Tibial artery (tissue), 4 donors: Measurements from ENCODE around the gene ETS2.
A peak's percentile ranks its signal among the peaks of the same experiment; 100 is the strongest.
"Not testable (repeated sequence)": the region's sequence is repeated elsewhere in the genome, so short reads cannot be mapped to it uniquely, and the experiment has no call there.

Experiments used
- DNase-seq, 2 donors: peaks; one replicate each; pipeline ENCODE4 v3.0.0-alpha.2; 2019
- H3K27ac ChIP-seq, 2 donors: fragments of 200-600 bp; sonication (generic) in 1 of 2; 1 replicate in 1 of 2; 2 replicates in 1 of 2; pipeline ENCODE4 v1.5.1; 2018 to 2019; ENCODE audit warnings: mild to moderate bottlenecking in 1 of 2
- H3K27me3 ChIP-seq, 2 donors: fragments of 200-600 bp; sonication (generic) in 1 of 2; one replicate each; pipeline versions ENCODE4 v1.5.1 to v1.6.0; 2016 to 2019
- H3K36me3 ChIP-seq, 3 donors: fragments of 200-600 bp; sonication (generic) in 2 of 3; one replicate each; pipeline ENCODE4 v1.5.1; 2016 to 2019; ENCODE audit warnings: mild to moderate bottlenecking in 2 of 3
- H3K4me1 ChIP-seq, 4 donors: fragments of 200-600 bp; sonication (generic) in 2 of 4; 1 replicate in 3 of 4; 2 replicates in 1 of 4; pipeline ENCODE4 v1.5.1; 2016 to 2019
- H3K4me3 ChIP-seq, 2 donors: fragments of 200-600 bp; sonication (generic) in 1 of 2; 1 replicate in 1 of 2; 2 replicates in 1 of 2; pipeline ENCODE4 v1.5.1; 2018 to 2019; ENCODE audit warnings: mild to moderate bottlenecking in 2 of 2
- H3K9me3 ChIP-seq, 3 donors: fragments of 200-600 bp; sonication (generic) in 1 of 3; one replicate each; pipeline ENCODE4 v1.5.1; 2016 to 2019
- CTCF ChIP-seq, 2 experiments: fragments of 200-600 bp in 1 of 2; fragments of 450-650 bp in 1 of 2; IDR thresholded peaks; one replicate each; pipeline ENCODE4 v1.5.1; 2017 to 2019; ENCODE audit warnings: antibody characterized with exemption in 2 of 2, mild to moderate bottlenecking in 1 of 2, moderate library complexity in 1 of 2
- intact Hi-C: fragments of 100-400 bp; cut with DNase I; formaldehyde crosslinking; loops from one replicate; pipeline ENCODE4 v1.15.0; 2023; ENCODE audit warnings: low total_unique reads

Gene ETS2

DNA sequence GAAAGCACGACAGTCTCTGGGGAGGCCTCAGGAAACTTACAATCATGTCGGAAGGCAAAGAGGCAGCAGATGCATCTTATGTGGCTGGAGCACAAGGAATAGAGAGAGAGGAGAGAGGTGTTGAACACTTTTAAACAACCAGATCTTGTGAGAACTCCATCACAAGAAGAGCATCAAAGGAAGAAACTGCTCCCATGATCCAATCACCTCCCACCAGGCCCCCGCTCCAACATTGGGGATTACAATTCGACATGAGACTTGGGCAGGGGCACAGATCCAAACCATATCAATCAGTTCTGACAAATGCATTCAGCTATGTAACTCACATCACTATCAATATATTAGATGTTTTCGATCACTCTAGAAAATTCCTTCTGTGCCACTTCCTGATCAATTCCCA is 37.6 kb downstream of the ETS2 start:
- Histone ChIP-seq H3K4me1 (peaks cover 0 to 37% (median 10%) of the 10 kb centered on the region in 4 donors), H3K36me3 (no peaks in the 10 kb centered on the region), H3K4me3 (no peak overlapping the region), H3K27me3 (no peaks in the 10 kb centered on the region), H3K9me3 (no peaks in the 10 kb centered on the region), H3K27ac (peak overlapping the region in 1 of 2 donors; percentile 41)
- intact Hi-C loops = no loop called here
- TF ChIP-seq CTCF (IDR thresholded peaks at IDR 0.05) = no peak
- DNase-seq = no peak

GRCh38 chr21:38843806-38844503 is 38.2 kb downstream of the ETS2 start:
- Histone ChIP-seq H3K27ac (peak overlapping the region in 1 of 2 donors; percentile 41), H3K27me3 (no peaks in the 10 kb centered on the region), H3K9me3 (no peaks in the 10 kb centered on the region), H3K36me3 (no peaks in the 10 kb centered on the region), H3K4me1 (peaks cover 0 to 37% (median 10%) of the 10 kb centered on the region in 4 donors), H3K4me3 (no peak overlapping the region)
- intact Hi-C loops = no loop called here
- DNase-seq = no peak
- no peak for TF ChIP-seq CTCF (IDR thresholded peaks at IDR 0.05)

DNA sequence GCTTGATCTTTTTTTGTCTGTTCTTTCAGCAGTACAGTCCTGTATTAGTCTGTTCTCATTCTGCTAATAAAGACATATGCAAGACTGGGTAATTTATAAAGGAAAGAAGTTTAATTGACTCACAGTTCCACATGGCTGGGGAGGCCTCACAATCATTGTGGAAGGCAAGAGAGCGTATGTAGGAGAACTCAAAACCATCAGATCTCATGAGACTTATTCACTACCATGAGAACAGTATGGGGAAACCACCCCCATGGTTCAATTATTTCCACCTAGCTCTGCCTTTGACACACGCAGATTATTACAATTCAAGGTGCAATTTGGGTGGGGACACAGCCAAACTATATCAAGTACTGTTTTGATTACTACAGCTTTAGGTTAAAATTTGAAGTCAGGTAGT is 39.6 kb downstream of the ETS2 start:
- DNase-seq, H3K27me3 ChIP-seq, H3K36me3 ChIP-seq, H3K4me3 ChIP-seq, H3K27ac ChIP-seq, intact Hi-C loops, H3K9me3 ChIP-seq: not testable (repeated sequence)
- peaks cover 0 to 27% (median 8%) of the 10 kb centered on the region in 4 donors for H3K4me1 ChIP-seq

DNA sequence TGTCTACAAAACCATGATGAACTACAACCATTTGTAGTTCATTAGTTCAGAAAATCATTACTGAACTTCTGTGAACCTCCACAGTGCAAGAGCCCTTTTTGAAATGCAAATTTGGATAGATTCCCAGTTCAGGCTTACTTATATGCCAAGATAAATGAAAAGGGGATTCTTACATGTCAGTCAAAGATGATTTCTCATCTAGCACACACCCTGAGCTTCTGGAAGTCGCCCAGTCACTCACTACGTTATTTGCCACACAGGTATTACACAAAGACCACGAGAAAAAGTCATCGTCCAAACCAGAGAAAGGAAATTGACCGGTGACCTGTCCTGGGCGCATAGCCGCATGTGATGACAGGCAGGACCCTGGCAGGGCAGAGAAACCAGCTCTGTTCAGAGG is 41.8 kb downstream of the ETS2 start:
- Histone ChIP-seq H3K36me3 (no peaks in the 10 kb centered on the region), H3K4me1 (peaks cover 0 to 33% (median 8%) of the 10 kb centered on the region in 4 donors), H3K27ac (peak overlapping the region in 1 of 2 donors; percentile 22), H3K9me3 (no peaks in the 10 kb centered on the region), H3K27me3 (no peaks in the 10 kb centered on the region), H3K4me3 (no peak overlapping the region)
- intact Hi-C loops = no loop called here
- no peak for DNase-seq
- no peak for TF ChIP-seq CTCF (IDR thresholded peaks at IDR 0.05)

- H3K4me3 ChIP-seq = no peak overlapping the region
- H3K4me1 ChIP-seq = peaks cover 0 to 33% (median 8%) of the 10 kb centered on the region in 4 donors
- TF ChIP-seq CTCF (IDR thresholded peaks at IDR 0.05) = no peak
- intact Hi-C loops = no loop called here
- H3K27me3 ChIP-seq = no peaks in the 10 kb centered on the region
- H3K36me3 ChIP-seq = no peaks in the 10 kb centered on the region
- H3K9me3 ChIP-seq = no peaks in the 10 kb centered on the region
- DNase-seq = no peak
- H3K27ac ChIP-seq = no peak overlapping the region
Measured at GRCh38 chr21:38848187-38848609, 42.5 kb downstream of the ETS2 start.

- intact Hi-C loops = no loop called here
Measured at GRCh38 chr21:38849776-38850175, 44.0 kb downstream of the ETS2 start.

More at GRCh38 chr21:38849776-38850175, 44.0 kb downstream of the ETS2 start:
- no peaks in the 10 kb centered on the region for H3K36me3 ChIP-seq
- H3K27me3 ChIP-seq = no peaks in the 10 kb centered on the region
- H3K4me1 ChIP-seq = peaks cover 0 to 21% (median 4%) of the 10 kb centered on the region in 4 donors
- no peak overlapping the region for H3K27ac ChIP-seq
- H3K9me3 ChIP-seq = no peaks in the 10 kb centered on the region
- no peak for TF ChIP-seq CTCF (IDR thresholded peaks at IDR 0.05)
- H3K4me3 ChIP-seq = no peak overlapping the region
- DNase-seq = no peak
